ENCODE data around the gene KLRG1. TPM values are rescaled to one million over a fixed set of nuclear protein-coding genes. Genes with fewer than 3 reads are reported as not detected.

KLRG1 gene
- polyA plus RNA-seq, 1 of the 3 experiments (the other 2 are of a cell fraction): 5.1 TPM

DNA sequence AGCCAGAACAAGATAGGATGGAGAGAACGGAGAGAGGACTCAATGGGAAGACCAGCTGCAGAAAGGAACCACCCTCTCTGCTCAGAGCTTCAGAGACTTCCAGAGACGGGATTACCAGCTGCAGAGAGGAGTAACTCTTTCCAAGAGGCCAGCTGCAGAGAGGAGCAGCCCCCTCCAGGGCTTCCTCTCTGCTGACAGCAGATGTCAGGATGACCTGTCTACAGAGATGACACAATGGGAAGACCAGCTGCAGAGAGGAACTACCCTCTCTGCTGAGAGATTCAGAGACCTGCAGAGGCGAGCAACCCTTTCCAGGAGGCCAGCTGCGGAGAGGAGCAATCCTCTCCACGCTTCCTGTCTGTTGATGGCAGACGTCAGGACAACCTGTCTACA is 61.8 kb downstream of the KLRG1 start:
- DNase-seq: no peak
- Histone ChIP-seq H3K9me2 (no peaks in the 10 kb centered on the region), H3K4me2 (no peak overlapping the region), H2AFZ (ENCODE audit: low read depth) (no peak overlapping the region), H3K27ac (ENCODE audit: low read depth in 2 of 2, low read length in 1 of 2) (no peak overlapping the region), H4K20me1 (ENCODE audit: insufficient read depth) (no peaks in the 10 kb centered on the region), H3K4me1 (ENCODE audit: control insufficient read depth in 1 of 2, insufficient read depth in 2 of 2, low read depth in 1 of 2, low read length in 1 of 2) (peaks cover 0 to 3% of the 10 kb centered on the region in 2 experiments; a peak in 2 of 4 replicates), H3F3A (replicated peaks; ENCODE audit: insufficient read depth) (no peaks in the 10 kb centered on the region), H3K9me3 (no peaks in the 10 kb centered on the region), H3K36me3 (replicated peaks in 1 of 2; ENCODE audit: control insufficient read depth in 1 of 2, insufficient read depth in 2 of 2, low read length in 1 of 2) (no peaks in the 10 kb centered on the region), H3K9ac (no peak overlapping the region), H3K27me3 (ENCODE audit: insufficient read depth) (no peaks in the 10 kb centered on the region), H3K4me3 (ENCODE audit: low read depth in 2 of 2, low read length in 1 of 2) (no peak overlapping the region), H3K79me2 (ENCODE audit: insufficient read depth) (no peaks in the 10 kb centered on the region)
- 72% methylated on average over 6 of the region's 6 CpGs for WGBS (ENCODE audit: low lambda C conversion rate)
- no peak for TF ChIP-seq TEAD4 (IDR thresholded peaks at IDR 0.05; ENCODE audit: borderline replicate concordance, insufficient read depth)
- TF ChIP-seq, protein P1, sequence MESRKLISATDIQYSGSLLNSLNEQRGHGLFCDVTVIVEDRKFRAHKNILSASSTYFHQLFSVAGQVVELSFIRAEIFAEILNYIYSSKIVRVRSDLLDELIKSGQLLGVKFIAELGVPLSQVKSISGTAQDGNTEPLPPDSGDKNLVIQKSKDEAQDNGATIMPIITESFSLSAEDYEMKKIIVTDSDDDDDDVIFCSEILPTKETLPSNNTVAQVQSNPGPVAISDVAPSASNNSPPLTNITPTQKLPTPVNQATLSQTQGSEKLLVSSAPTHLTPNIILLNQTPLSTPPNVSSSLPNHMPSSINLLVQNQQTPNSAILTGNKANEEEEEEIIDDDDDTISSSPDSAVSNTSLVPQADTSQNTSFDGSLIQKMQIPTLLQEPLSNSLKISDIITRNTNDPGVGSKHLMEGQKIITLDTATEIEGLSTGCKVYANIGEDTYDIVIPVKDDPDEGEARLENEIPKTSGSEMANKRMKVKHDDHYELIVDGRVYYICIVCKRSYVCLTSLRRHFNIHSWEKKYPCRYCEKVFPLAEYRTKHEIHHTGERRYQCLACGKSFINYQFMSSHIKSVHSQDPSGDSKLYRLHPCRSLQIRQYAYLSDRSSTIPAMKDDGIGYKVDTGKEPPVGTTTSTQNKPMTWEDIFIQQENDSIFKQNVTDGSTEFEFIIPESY (IDR thresholded peaks at IDR 0.05; ENCODE audit: borderline replicate concordance, low read depth): no peak
- TF ChIP-seq TAF1 (IDR thresholded peaks at IDR 0.05; ENCODE audit: borderline replicate concordance, low read depth, low read length): no peak
- TF ChIP-seq, protein P2, sequence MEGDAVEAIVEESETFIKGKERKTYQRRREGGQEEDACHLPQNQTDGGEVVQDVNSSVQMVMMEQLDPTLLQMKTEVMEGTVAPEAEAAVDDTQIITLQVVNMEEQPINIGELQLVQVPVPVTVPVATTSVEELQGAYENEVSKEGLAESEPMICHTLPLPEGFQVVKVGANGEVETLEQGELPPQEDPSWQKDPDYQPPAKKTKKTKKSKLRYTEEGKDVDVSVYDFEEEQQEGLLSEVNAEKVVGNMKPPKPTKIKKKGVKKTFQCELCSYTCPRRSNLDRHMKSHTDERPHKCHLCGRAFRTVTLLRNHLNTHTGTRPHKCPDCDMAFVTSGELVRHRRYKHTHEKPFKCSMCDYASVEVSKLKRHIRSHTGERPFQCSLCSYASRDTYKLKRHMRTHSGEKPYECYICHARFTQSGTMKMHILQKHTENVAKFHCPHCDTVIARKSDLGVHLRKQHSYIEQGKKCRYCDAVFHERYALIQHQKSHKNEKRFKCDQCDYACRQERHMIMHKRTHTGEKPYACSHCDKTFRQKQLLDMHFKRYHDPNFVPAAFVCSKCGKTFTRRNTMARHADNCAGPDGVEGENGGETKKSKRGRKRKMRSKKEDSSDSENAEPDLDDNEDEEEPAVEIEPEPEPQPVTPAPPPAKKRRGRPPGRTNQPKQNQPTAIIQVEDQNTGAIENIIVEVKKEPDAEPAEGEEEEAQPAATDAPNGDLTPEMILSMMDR (IDR thresholded peaks at IDR 0.05): no peak
- TF ChIP-seq NFIC (IDR thresholded peaks at IDR 0.05; ENCODE audit: borderline replicate concordance): no peak
- TF ChIP-seq CHD2 (IDR thresholded peaks at IDR 0.05; ENCODE audit: low read length, partially characterized antibody): no peak
- TF ChIP-seq EP300 (IDR thresholded peaks at IDR 0.05; ENCODE audit: borderline replicate concordance in 1 of 2, low read depth in 1 of 2, low read length in 1 of 2): no peak
- CTCF ChIA-PET: interaction anchor here (1.0 to 3.3 kb wide), 7 partner anchors 12 to 396 kb away, joined by 4 to 27 read pairs (median 21); partner anchors contain the start of gene M6PR
- POLR2A ChIA-PET: no interaction called here

DNA sequence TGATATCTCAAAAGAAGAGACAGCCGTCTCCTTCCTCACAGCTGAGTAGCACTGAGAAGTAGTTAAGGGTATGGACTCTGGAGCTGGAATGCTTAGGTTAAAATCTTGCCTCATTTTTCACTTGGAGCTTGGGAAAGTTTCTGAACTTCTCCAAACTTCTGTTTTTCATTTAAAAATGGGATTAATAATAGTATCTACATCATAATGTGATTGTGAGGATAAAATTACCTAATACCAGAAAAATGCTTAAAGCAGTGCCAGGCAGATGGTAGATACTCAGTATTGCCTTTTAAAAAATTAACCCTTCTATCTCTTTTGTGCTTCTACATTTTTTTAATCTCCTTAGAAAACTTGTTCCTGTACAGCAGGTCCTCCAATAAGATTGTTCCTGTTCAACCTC is 63.3 kb downstream of the KLRG1 start:
- Histone ChIP-seq H3K4me2 (no peak overlapping the region), H3K79me2 (ENCODE audit: insufficient read depth) (no peaks in the 10 kb centered on the region), H2AFZ (ENCODE audit: low read depth) (no peak overlapping the region), H3K9me3 (no peaks in the 10 kb centered on the region), H3F3A (replicated peaks; ENCODE audit: insufficient read depth) (no peaks in the 10 kb centered on the region), H3K27ac (ENCODE audit: low read depth in 2 of 2, low read length in 1 of 2) (peak overlapping the region in 1 of 2 experiments; percentile 39; a peak in 1 of 4 replicates), H3K9ac (no peak overlapping the region), H3K36me3 (replicated peaks in 1 of 2; ENCODE audit: control insufficient read depth in 1 of 2, insufficient read depth in 2 of 2, low read length in 1 of 2) (no peaks in the 10 kb centered on the region), H3K9me2 (no peaks in the 10 kb centered on the region), H4K20me1 (ENCODE audit: insufficient read depth) (no peaks in the 10 kb centered on the region), H3K4me3 (ENCODE audit: low read depth in 2 of 2, low read length in 1 of 2) (no peak overlapping the region), H3K4me1 (ENCODE audit: control insufficient read depth in 1 of 2, insufficient read depth in 2 of 2, low read depth in 1 of 2, low read length in 1 of 2) (peaks cover 0 to 3% of the 10 kb centered on the region in 2 experiments; a peak in 2 of 4 replicates), H3K27me3 (ENCODE audit: insufficient read depth) (no peaks in the 10 kb centered on the region)
- CTCF ChIA-PET: interaction anchor here (1.0 kb wide), 1 partner anchor 14 kb away, joined by 3 read pairs; no protein-coding TSS in a partner anchor
- DNase-seq: no peak
- POLR2A ChIA-PET: no interaction called here
- 21% methylated on average over 1 of the region's 1 CpG for WGBS (ENCODE audit: low lambda C conversion rate)
- no peak for TF ChIP-seq SMC3 (IDR thresholded peaks at IDR 0.05; ENCODE audit: low read depth, low read length)
- TF ChIP-seq JUND (IDR thresholded peaks at IDR 0.05): no peak
- TF ChIP-seq, protein P3, sequence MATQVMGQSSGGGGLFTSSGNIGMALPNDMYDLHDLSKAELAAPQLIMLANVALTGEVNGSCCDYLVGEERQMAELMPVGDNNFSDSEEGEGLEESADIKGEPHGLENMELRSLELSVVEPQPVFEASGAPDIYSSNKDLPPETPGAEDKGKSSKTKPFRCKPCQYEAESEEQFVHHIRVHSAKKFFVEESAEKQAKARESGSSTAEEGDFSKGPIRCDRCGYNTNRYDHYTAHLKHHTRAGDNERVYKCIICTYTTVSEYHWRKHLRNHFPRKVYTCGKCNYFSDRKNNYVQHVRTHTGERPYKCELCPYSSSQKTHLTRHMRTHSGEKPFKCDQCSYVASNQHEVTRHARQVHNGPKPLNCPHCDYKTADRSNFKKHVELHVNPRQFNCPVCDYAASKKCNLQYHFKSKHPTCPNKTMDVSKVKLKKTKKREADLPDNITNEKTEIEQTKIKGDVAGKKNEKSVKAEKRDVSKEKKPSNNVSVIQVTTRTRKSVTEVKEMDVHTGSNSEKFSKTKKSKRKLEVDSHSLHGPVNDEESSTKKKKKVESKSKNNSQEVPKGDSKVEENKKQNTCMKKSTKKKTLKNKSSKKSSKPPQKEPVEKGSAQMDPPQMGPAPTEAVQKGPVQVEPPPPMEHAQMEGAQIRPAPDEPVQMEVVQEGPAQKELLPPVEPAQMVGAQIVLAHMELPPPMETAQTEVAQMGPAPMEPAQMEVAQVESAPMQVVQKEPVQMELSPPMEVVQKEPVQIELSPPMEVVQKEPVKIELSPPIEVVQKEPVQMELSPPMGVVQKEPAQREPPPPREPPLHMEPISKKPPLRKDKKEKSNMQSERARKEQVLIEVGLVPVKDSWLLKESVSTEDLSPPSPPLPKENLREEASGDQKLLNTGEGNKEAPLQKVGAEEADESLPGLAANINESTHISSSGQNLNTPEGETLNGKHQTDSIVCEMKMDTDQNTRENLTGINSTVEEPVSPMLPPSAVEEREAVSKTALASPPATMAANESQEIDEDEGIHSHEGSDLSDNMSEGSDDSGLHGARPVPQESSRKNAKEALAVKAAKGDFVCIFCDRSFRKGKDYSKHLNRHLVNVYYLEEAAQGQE (IDR thresholded peaks at IDR 0.05; ENCODE audit: low read depth, low read length): no peak
- 0 out of 4 replicates have a peak, but pooled peaks of 1 of the 2 experiments have one; percentile 15 for TF ChIP-seq EP300 (IDR thresholded peaks at IDR 0.05; ENCODE audit: borderline replicate concordance in 1 of 2, low read depth in 1 of 2, low read length in 1 of 2)
- TF ChIP-seq TCF12 (IDR thresholded peaks at IDR 0.05): peak; percentile 61
- no peak for TF ChIP-seq RAD21 (IDR thresholded peaks at IDR 0.05; ENCODE audit: low read length)
- no peak for TF ChIP-seq FOSL2 (IDR thresholded peaks at IDR 0.05; ENCODE audit: borderline replicate concordance, low read depth)
